Activated naive CD8-positive, alpha-beta T cell treated with anti-CD3 and anti-CD28 coated beads, Interleukin-2, amount 10 ng/mL, durations not matched to agents 7 days and 5 days (primary cell): ENCODE data around the gene A3GALT2. TPM values are rescaled to one million over a fixed set of nuclear protein-coding genes. Genes with fewer than 3 reads are reported as not detected.

Source experiments
- ATAC-seq: fragments of 150-1000 bp; cut with Tn5 transposase; one replicate; pipeline ENCODE4 v1.10.0; 2021; ENCODE audit warnings: low read depth, moderate library complexity
- POLR2A ChIA-PET: fragments of 350-600 bp; sonication (Branson Sonifier 250); formaldehyde crosslinking; loops from one replicate; lab custom pipeline; 2021; ENCODE audit warnings: antibody characterized with exemption; lab: Charles Lee
- DNase-seq: peaks from one replicate; pipeline ENCODE4 v3.0.0; 2021
- H3K27ac Mint-ChIP-seq: one replicate; pipeline ENCODE4 v1.8.0; 2022; ENCODE audit warnings: mild to moderate bottlenecking, mixed read lengths
- H3K27me3 Mint-ChIP-seq: one replicate; pipeline ENCODE4 v1.8.0; 2022; ENCODE audit warnings: mild to moderate bottlenecking, moderate library complexity, mixed read lengths
- H3K36me3 Mint-ChIP-seq: one replicate; pipeline ENCODE4 v1.8.0; 2021; ENCODE audit warnings: mild to moderate bottlenecking, mixed read lengths
- H3K4me1 Mint-ChIP-seq: one replicate; pipeline ENCODE4 v1.8.0; 2021; ENCODE audit warnings: mixed read lengths
- H3K4me3 Mint-ChIP-seq: one replicate; pipeline ENCODE4 v1.8.0; 2022; ENCODE audit warnings: mild to moderate bottlenecking, moderate library complexity, mixed read lengths
- H3K9me3 Mint-ChIP-seq: one replicate; pipeline ENCODE4 v1.8.0; 2021; ENCODE audit warnings: mixed read lengths
- total RNA-seq, 2 experiments: library from RNA; stranded (reverse); gene quantifications; one replicate each; pipeline ENCODE4 v1.2.3, GENCODE V29; 2021

The A3GALT2 gene
- total RNA-seq, 2 experiments from 2014 or later, result 0.31 TPM; not detected in 1

GRCh38 chr1:33281554-33282303 is 39.2 kb downstream of the A3GALT2 start:
- Mint-ChIP-seq H3K27me3 (no peaks in the 10 kb centered on the region), H3K9me3 (no peaks in the 10 kb centered on the region), H3K4me1 (no peaks in the 10 kb centered on the region), H3K27ac (no peak overlapping the region), H3K4me3 (no peak overlapping the region), H3K36me3 (peaks cover 13% of the 10 kb centered on the region)
- ATAC-seq, result no peak
- DNase-seq, result peak; percentile 11
- POLR2A ChIA-PET, result no interaction called here

GRCh38 chr1:33280091-33280661 is 40.7 kb downstream of the A3GALT2 start:
- DNase-seq (peak; percentile 16), ATAC-seq (no peak)
- Mint-ChIP-seq H3K4me3 (no peak overlapping the region), H3K36me3 (peaks cover 13% of the 10 kb centered on the region), H3K9me3 (no peaks in the 10 kb centered on the region), H3K4me1 (no peaks in the 10 kb centered on the region), H3K27me3 (no peaks in the 10 kb centered on the region), H3K27ac (no peak overlapping the region)
- POLR2A ChIA-PET, result no interaction called here

- ATAC-seq, result no peak
- POLR2A ChIA-PET, result no interaction called here
- DNase-seq, result peak; percentile 9
- Mint-ChIP-seq H3K27me3 (no peaks in the 10 kb centered on the region), H3K4me3 (no peak overlapping the region), H3K36me3 (peaks cover 7% of the 10 kb centered on the region), H3K4me1 (peaks cover 10% of the 10 kb centered on the region), H3K27ac (no peak overlapping the region), H3K9me3 (no peaks in the 10 kb centered on the region)
Measured at GRCh38 chr1:33277488-33278084, 43.3 kb downstream of the A3GALT2 start.

- Mint-ChIP-seq H3K4me1 (peaks cover 13% of the 10 kb centered on the region), H3K36me3 (peaks cover 5% of the 10 kb centered on the region), H3K27me3 (no peaks in the 10 kb centered on the region), H3K9me3 (no peaks in the 10 kb centered on the region), H3K27ac (no peak overlapping the region), H3K4me3 (no peak overlapping the region)
- peak; percentile 15 for DNase-seq
- POLR2A ChIA-PET, result no interaction called here
- no peak for ATAC-seq
Measured at GRCh38 chr1:33276573-33277298, 44.2 kb downstream of the A3GALT2 start.

GRCh38 chr1:33275706-33276572 is 45.0 kb downstream of the A3GALT2 start:
- POLR2A ChIA-PET, result no interaction called here
- no peak for ATAC-seq
- Mint-ChIP-seq H3K4me1 (peaks cover 18% of the 10 kb centered on the region), H3K27me3 (no peaks in the 10 kb centered on the region), H3K27ac (no peak overlapping the region), H3K36me3 (peaks cover 6% of the 10 kb centered on the region), H3K4me3 (no peak overlapping the region), H3K9me3 (no peaks in the 10 kb centered on the region)
- peak; percentile 20 for DNase-seq

- Mint-ChIP-seq H3K4me3 (no peak overlapping the region), H3K9me3 (no peaks in the 10 kb centered on the region), H3K4me1 (peaks cover 18% of the 10 kb centered on the region), H3K36me3 (peaks cover 6% of the 10 kb centered on the region), H3K27me3 (no peaks in the 10 kb centered on the region), H3K27ac (no peak overlapping the region)
- ATAC-seq, result no peak
- DNase-seq, result peak; percentile 13
- POLR2A ChIA-PET, result no interaction called here
Measured at GRCh38 chr1:33275195-33275594, 45.7 kb downstream of the A3GALT2 start.

GRCh38 chr1:33274446-33274845 is 46.5 kb downstream of the A3GALT2 start:
- POLR2A ChIA-PET, result no interaction called here
- peak; percentile 4 for DNase-seq
- Mint-ChIP-seq H3K4me1 (peaks cover 18% of the 10 kb centered on the region), H3K27me3 (no peaks in the 10 kb centered on the region), H3K27ac (no peak overlapping the region), H3K4me3 (no peak overlapping the region), H3K9me3 (no peaks in the 10 kb centered on the region), H3K36me3 (peaks cover 6% of the 10 kb centered on the region)
- ATAC-seq, result no peak

GRCh38 chr1:33273961-33274371 is 46.9 kb downstream of the A3GALT2 start:
- no peak overlapping the region for H3K4me3 Mint-ChIP-seq
- no peak overlapping the region for H3K27ac Mint-ChIP-seq
- H3K27me3 Mint-ChIP-seq, result no peaks in the 10 kb centered on the region
- ATAC-seq (no peak), DNase-seq (peak; percentile 11)
- POLR2A ChIA-PET, result no interaction called here
- peaks cover 6% of the 10 kb centered on the region for H3K36me3 Mint-ChIP-seq
- peaks cover 21% of the 10 kb centered on the region for H3K4me1 Mint-ChIP-seq
- H3K9me3 Mint-ChIP-seq, result no peaks in the 10 kb centered on the region

GRCh38 chr1:33273406-33273805 is 47.5 kb downstream of the A3GALT2 start:
- H3K36me3 Mint-ChIP-seq, result peaks cover 6% of the 10 kb centered on the region
- H3K4me1 Mint-ChIP-seq, result peaks cover 22% of the 10 kb centered on the region
- no peak overlapping the region for H3K4me3 Mint-ChIP-seq
- no peaks in the 10 kb centered on the region for H3K27me3 Mint-ChIP-seq
- ATAC-seq, result peak; percentile 37
- H3K27ac Mint-ChIP-seq, result peak overlapping the region; percentile 33
- POLR2A ChIA-PET, result no interaction called here
- DNase-seq, result peak; percentile 18
- no peaks in the 10 kb centered on the region for H3K9me3 Mint-ChIP-seq

- peaks cover 23% of the 10 kb centered on the region for H3K4me1 Mint-ChIP-seq
- H3K4me3 Mint-ChIP-seq, result no peak overlapping the region
- POLR2A ChIA-PET, result no interaction called here
- peak; percentile 25 for DNase-seq
- ATAC-seq, result no peak
- no peaks in the 10 kb centered on the region for H3K9me3 Mint-ChIP-seq
- H3K27ac Mint-ChIP-seq, result peak overlapping the region; percentile 33
- H3K27me3 Mint-ChIP-seq, result no peaks in the 10 kb centered on the region
- peaks cover 6% of the 10 kb centered on the region for H3K36me3 Mint-ChIP-seq
Measured at GRCh38 chr1:33272930-33273329, 48.0 kb downstream of the A3GALT2 start.

GRCh38 chr1:33272509-33272908 is 48.4 kb downstream of the A3GALT2 start:
- Mint-ChIP-seq H3K27me3 (no peaks in the 10 kb centered on the region), H3K9me3 (no peaks in the 10 kb centered on the region), H3K36me3 (peaks cover 6% of the 10 kb centered on the region), H3K4me3 (no peak overlapping the region), H3K27ac (no peak overlapping the region), H3K4me1 (peaks cover 25% of the 10 kb centered on the region)
- ATAC-seq (peak; percentile 8), DNase-seq (no peak)
- POLR2A ChIA-PET, result no interaction called here

GRCh38 chr1:33271666-33272505 is 49.0 kb downstream of the A3GALT2 start:
- no peaks in the 10 kb centered on the region for H3K9me3 Mint-ChIP-seq
- H3K4me1 Mint-ChIP-seq, result peaks cover 25% of the 10 kb centered on the region
- no peak for ATAC-seq
- no peak overlapping the region for H3K4me3 Mint-ChIP-seq
- DNase-seq, result peak; percentile 22
- H3K27me3 Mint-ChIP-seq, result no peaks in the 10 kb centered on the region
- POLR2A ChIA-PET, result no interaction called here
- peaks cover 6% of the 10 kb centered on the region for H3K36me3 Mint-ChIP-seq
- H3K27ac Mint-ChIP-seq, result peak overlapping the region; percentile 9
